ENCODE data around the gene STUB1. TPM values are rescaled to one million over a fixed set of nuclear protein-coding genes. Genes with fewer than 3 reads are reported as not detected.

Gene STUB1
- total RNA-seq, 1 experiment from 2014 or later, result 111 TPM

DNA sequence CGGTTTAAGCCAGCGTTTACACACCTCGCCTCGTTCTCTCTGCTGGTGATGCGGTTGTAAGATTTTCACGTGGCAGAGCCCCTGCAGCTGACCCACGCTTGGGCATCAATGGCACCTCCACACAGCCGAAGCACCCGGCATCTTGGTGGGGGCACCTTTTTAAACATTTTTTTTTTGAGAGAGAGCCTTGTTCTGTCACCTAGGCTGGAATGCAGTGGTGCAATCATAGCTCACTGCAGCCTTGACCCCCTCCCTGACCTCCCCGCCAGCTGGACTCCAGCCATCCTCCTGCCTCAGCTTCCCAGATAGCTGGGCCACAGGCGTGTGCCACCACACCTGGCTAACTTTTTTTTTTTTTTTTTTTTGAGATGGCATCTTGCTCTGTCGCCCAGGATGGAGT, 26.2 kb upstream of the STUB1 start:
- Histone ChIP-seq H3K4me3 (replicated peaks in 1 of 2; ENCODE audit: low read depth in 1 of 2, low read length in 2 of 2) (no peak overlapping the region), H3K4me2 (ENCODE audit: low read length) (no peak overlapping the region), H3K27ac (ENCODE audit: low read depth, low read length) (no peak overlapping the region), H4K20me1 (ENCODE audit: insufficient read depth) (no peaks in the 10 kb centered on the region), H3K9me3 (ENCODE audit: control insufficient read depth in 1 of 2, insufficient read depth in 1 of 2, low read depth in 1 of 2, low read length in 2 of 2) (no peaks in the 10 kb centered on the region), H3K9me2 (ENCODE audit: insufficient read depth) (no peaks in the 10 kb centered on the region), H3K36me3 (ENCODE audit: control insufficient read depth in 1 of 2, insufficient read depth in 2 of 2, low read length in 2 of 2) (no peaks in the 10 kb centered on the region), H3K27me3 (ENCODE audit: insufficient read depth, low read length) (no peaks in the 10 kb centered on the region), H3K9ac (ENCODE audit: low read length) (no peak overlapping the region), H3K4me1 (ENCODE audit: control insufficient read depth in 1 of 2, insufficient read depth in 2 of 2, low read length in 2 of 2) (peaks cover 5 to 11% of the 10 kb centered on the region in 2 experiments; a peak in 2 of 4 replicates), H2AFZ (ENCODE audit: low read depth, low read length, poor library complexity, severe bottlenecking) (no peak overlapping the region), H3K79me2 (ENCODE audit: insufficient read depth, low read length) (peaks cover 17% of the 10 kb centered on the region)
- ATAC-seq (no peak), DNase-seq (ENCODE audit: low read depth, low spot score) (no peak)
- no TSS peak for BruUV-seq (replicated peaks)
- intact Hi-C loops (cut with micrococcal nuclease), result no loop called here
- ChIA-PET RAD21 (ENCODE audit: low non-redundant PET in 1 of 2, low total read pairs in 2 of 2, uncharacterized antibody in 2 of 2, unreplicated experiment in 2 of 2) (no interaction called here), CTCF (no interaction called here), POLR2A (no interaction called here)
- TF ChIP-seq CEBPB (IDR thresholded peaks at IDR 0.05; ENCODE audit: low read depth) (no peak), SIN3A (IDR thresholded peaks at IDR 0.05; ENCODE audit: low read depth) (no peak), MAX (IDR thresholded peaks at IDR 0.05) (no peak), TCF7L2 (IDR thresholded peaks at IDR 0.05; ENCODE audit: borderline replicate concordance, extremely low read depth, insufficient read depth, insufficient read length) (no peak), REST (IDR thresholded peaks at IDR 0.05; ENCODE audit: low read depth) (no peak), FOSL1 (IDR thresholded peaks at IDR 0.05; ENCODE audit: low read depth) (no peak), JUND (IDR thresholded peaks at IDR 0.05) (no peak), ZNF274 (IDR thresholded peaks at IDR 0.05; ENCODE audit: low read depth, low read length) (no peak), YY1 (IDR thresholded peaks at IDR 0.05; ENCODE audit: extremely low read depth, insufficient replicate concordance, low read depth, low read length) (no peak), EZH2phosphoT487 (IDR thresholded peaks at IDR 0.05; ENCODE audit: borderline replicate concordance) (no peak), ELF1 (IDR thresholded peaks at IDR 0.05; ENCODE audit: borderline replicate concordance, low read depth) (no peak), CBX3 (IDR thresholded peaks at IDR 0.05; ENCODE audit: low read depth) (no peak), SP1 (IDR thresholded peaks at IDR 0.05; ENCODE audit: low read depth) (no peak), POLR2AphosphoS5 (IDR thresholded peaks at IDR 0.05; ENCODE audit: low read depth, low read length) (no peak)
- TF ChIP-seq, protein P1, sequence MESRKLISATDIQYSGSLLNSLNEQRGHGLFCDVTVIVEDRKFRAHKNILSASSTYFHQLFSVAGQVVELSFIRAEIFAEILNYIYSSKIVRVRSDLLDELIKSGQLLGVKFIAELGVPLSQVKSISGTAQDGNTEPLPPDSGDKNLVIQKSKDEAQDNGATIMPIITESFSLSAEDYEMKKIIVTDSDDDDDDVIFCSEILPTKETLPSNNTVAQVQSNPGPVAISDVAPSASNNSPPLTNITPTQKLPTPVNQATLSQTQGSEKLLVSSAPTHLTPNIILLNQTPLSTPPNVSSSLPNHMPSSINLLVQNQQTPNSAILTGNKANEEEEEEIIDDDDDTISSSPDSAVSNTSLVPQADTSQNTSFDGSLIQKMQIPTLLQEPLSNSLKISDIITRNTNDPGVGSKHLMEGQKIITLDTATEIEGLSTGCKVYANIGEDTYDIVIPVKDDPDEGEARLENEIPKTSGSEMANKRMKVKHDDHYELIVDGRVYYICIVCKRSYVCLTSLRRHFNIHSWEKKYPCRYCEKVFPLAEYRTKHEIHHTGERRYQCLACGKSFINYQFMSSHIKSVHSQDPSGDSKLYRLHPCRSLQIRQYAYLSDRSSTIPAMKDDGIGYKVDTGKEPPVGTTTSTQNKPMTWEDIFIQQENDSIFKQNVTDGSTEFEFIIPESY (IDR thresholded peaks at IDR 0.05; ENCODE audit: extremely low read depth, insufficient replicate concordance, low read length), result no peak
